ENCODE results near the gene FAM111B. TPM values are rescaled to one million over a fixed set of nuclear protein-coding genes. Genes with fewer than 3 reads are reported as not detected.

The FAM111B gene
- polyA plus RNA-seq, 1 donor (not counting 4 experiments of a cell fraction or from before 2014, with no cell fraction given): 5.3 TPM

GRCh38 chr11:59158206-59159068 is 51.4 kb downstream of the FAM111B start:
- Histone ChIP-seq H3K27me3 (ENCODE audit: control insufficient read depth, extremely low read depth, insufficient read depth, low read length) (no peaks in the 10 kb centered on the region), H3K4me3 (ENCODE audit: control insufficient read depth in 2 of 3, extremely low read depth in 1 of 3, insufficient read depth in 2 of 3, low read depth in 1 of 3, low read length in 3 of 3) (no peak overlapping the region), H3K9me3 (ENCODE audit: control insufficient read depth, low read depth, low read length) (no peaks in the 10 kb centered on the region), H4K20me1 (ENCODE audit: control insufficient read depth, extremely low read depth, insufficient read depth, low read length) (no peaks in the 10 kb centered on the region), H3K27ac (ENCODE audit: control insufficient read depth, insufficient read depth, low read length) (no peak overlapping the region), H3K9ac (ENCODE audit: control insufficient read depth, extremely low read depth, insufficient read depth, low read length) (no peak overlapping the region), H2AFZ (ENCODE audit: control insufficient read depth, low read length) (no peak overlapping the region), H3K36me3 (ENCODE audit: control insufficient read depth in 2 of 2, extremely low read depth in 1 of 2, insufficient read depth in 2 of 2, low read length in 2 of 2) (no peaks in the 10 kb centered on the region), H3K9me1 (ENCODE audit: control insufficient read depth, extremely low read depth, insufficient read depth, low read length) (no peaks in the 10 kb centered on the region), H3K4me2 (ENCODE audit: control insufficient read depth, extremely low read depth, insufficient read depth, low read depth, low read length) (no peak overlapping the region), H3K79me2 (ENCODE audit: control insufficient read depth, insufficient read depth, low read length) (no peaks in the 10 kb centered on the region), H3K4me1 (ENCODE audit: control insufficient read depth, extremely low read depth, insufficient read depth, low read length) (no peaks in the 10 kb centered on the region)
- FAIRE-seq (peak; percentile 74), DNase-seq (ENCODE audit: low read depth, low spot score) (no peak)
- dilution Hi-C loops (cut with MboI; ENCODE audit: extremely low pct_ligation_motif_present, low sequenced_read_pairs): loop anchor here (10.0 kb wide), 1 partner anchor 554 kb away; no protein-coding TSS in a partner anchor
- peak; percentile 65 to 84 (median 80) for TF ChIP-seq CTCF (optimal IDR thresholded peaks at IDR 0.05 in 1 of 3, IDR thresholded peaks at IDR 0.05 in 1 of 3, conservative IDR thresholded peaks at IDR 0.05 in 1 of 3; ENCODE audit: extremely low read depth in 1 of 3, insufficient read depth in 2 of 3, low read length in 3 of 3)
- no peak for TF ChIP-seq EZH2 (IDR thresholded peaks at IDR 0.05; ENCODE audit: low read length)

- no peak overlapping the region for H3K4me2 ChIP-seq (ENCODE audit: control insufficient read depth, extremely low read depth, insufficient read depth, low read depth, low read length)
- no peaks in the 10 kb centered on the region for H4K20me1 ChIP-seq (ENCODE audit: control insufficient read depth, extremely low read depth, insufficient read depth, low read length)
- H3K4me1 ChIP-seq (ENCODE audit: control insufficient read depth, extremely low read depth, insufficient read depth, low read length): no peaks in the 10 kb centered on the region
- no peaks in the 10 kb centered on the region for H3K9me3 ChIP-seq (ENCODE audit: control insufficient read depth, low read depth, low read length)
- FAIRE-seq: no peak
- no peaks in the 10 kb centered on the region for H3K27me3 ChIP-seq (ENCODE audit: control insufficient read depth, extremely low read depth, insufficient read depth, low read length)
- no peaks in the 10 kb centered on the region for H3K36me3 ChIP-seq (ENCODE audit: control insufficient read depth in 2 of 2, extremely low read depth in 1 of 2, insufficient read depth in 2 of 2, low read length in 2 of 2)
- H3K79me2 ChIP-seq (ENCODE audit: control insufficient read depth, insufficient read depth, low read length): no peaks in the 10 kb centered on the region
- H2AFZ ChIP-seq (ENCODE audit: control insufficient read depth, low read length): no peak overlapping the region
- dilution Hi-C loops (cut with MboI; ENCODE audit: extremely low pct_ligation_motif_present, low sequenced_read_pairs): no loop called here
- H3K27ac ChIP-seq (ENCODE audit: control insufficient read depth, insufficient read depth, low read length): no peak overlapping the region
- no peak for DNase-seq (ENCODE audit: low read depth, low spot score)
- no peaks in the 10 kb centered on the region for H3K9me1 ChIP-seq (ENCODE audit: control insufficient read depth, extremely low read depth, insufficient read depth, low read length)
- no peak overlapping the region for H3K9ac ChIP-seq (ENCODE audit: control insufficient read depth, extremely low read depth, insufficient read depth, low read length)
- TF ChIP-seq EZH2 (IDR thresholded peaks at IDR 0.05; ENCODE audit: low read length): no peak
- TF ChIP-seq CTCF (optimal IDR thresholded peaks at IDR 0.05 in 1 of 3, IDR thresholded peaks at IDR 0.05 in 1 of 3, conservative IDR thresholded peaks at IDR 0.05 in 1 of 3; ENCODE audit: extremely low read depth in 1 of 3, insufficient read depth in 2 of 3, low read length in 3 of 3): no peak
- no peak overlapping the region for H3K4me3 ChIP-seq (ENCODE audit: control insufficient read depth in 2 of 3, extremely low read depth in 1 of 3, insufficient read depth in 2 of 3, low read depth in 1 of 3, low read length in 3 of 3)
Observed at GRCh38 chr11:59164028-59164427, 57.0 kb downstream of the FAM111B start.
